ENCODE measurements around the gene MYRF.

Gene MYRF

DNA sequence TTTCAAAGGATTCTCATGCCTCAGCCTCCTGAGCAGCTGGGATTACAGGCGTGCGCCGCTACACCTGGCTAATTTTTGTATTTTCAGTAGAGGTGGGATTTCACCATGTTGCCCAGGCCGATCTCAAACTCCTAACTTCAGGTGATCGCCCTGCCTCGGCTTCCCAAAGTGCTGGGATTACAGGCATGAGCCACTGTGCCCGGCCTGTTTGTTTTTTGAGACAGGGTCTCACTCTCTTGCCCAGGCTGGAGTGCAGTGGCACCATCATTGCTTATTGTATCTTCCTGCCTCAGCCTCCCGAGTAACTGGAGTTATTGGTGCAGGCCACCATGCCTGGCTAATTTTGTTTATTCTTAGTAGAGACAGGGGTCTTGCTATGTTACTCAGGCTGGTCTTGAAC is 83.8 kb downstream of the MYRF start:
- H2AFZ ChIP-seq (ENCODE audit: low read depth, low read length): no peak overlapping the region
- H3K9me3 ChIP-seq (ENCODE audit: insufficient read depth, low read length, severe bottlenecking): no peaks in the 10 kb centered on the region
- H3K79me2 ChIP-seq (ENCODE audit: insufficient read depth, low read length): peaks cover 88% of the 10 kb centered on the region
- no peak for TF ChIP-seq EZH2 (IDR thresholded peaks at IDR 0.05; ENCODE audit: borderline replicate concordance, low read depth, low read length, severe bottlenecking)
- DNase-seq (no peak), ATAC-seq (ENCODE audit: insufficient read depth, low read depth) (no peak)
- no peak overlapping the region for H3K4me2 ChIP-seq (ENCODE audit: insufficient read depth, low read length)
- no peaks in the 10 kb centered on the region for H3K27me3 ChIP-seq (ENCODE audit: insufficient read depth, low read length, poor library complexity)
- no peak overlapping the region for H3K4me3 ChIP-seq (ENCODE audit: low read depth in 1 of 2, low read length in 2 of 2)
- H3K4me1 ChIP-seq (ENCODE audit: insufficient read depth, low read length): peaks cover 52% of the 10 kb centered on the region
- H4K20me1 ChIP-seq (ENCODE audit: insufficient read depth, low read length): peaks cover 51% of the 10 kb centered on the region; the same call in 1 of the 2 replicates
- H3K36me3 ChIP-seq (ENCODE audit: insufficient read depth, low read length): peaks cover 80% of the 10 kb centered on the region
- no peak overlapping the region for H3K9ac ChIP-seq (ENCODE audit: low read depth, low read length)
- H3K27ac ChIP-seq (ENCODE audit: low read length): peak overlapping the region; percentile 99

DNA sequence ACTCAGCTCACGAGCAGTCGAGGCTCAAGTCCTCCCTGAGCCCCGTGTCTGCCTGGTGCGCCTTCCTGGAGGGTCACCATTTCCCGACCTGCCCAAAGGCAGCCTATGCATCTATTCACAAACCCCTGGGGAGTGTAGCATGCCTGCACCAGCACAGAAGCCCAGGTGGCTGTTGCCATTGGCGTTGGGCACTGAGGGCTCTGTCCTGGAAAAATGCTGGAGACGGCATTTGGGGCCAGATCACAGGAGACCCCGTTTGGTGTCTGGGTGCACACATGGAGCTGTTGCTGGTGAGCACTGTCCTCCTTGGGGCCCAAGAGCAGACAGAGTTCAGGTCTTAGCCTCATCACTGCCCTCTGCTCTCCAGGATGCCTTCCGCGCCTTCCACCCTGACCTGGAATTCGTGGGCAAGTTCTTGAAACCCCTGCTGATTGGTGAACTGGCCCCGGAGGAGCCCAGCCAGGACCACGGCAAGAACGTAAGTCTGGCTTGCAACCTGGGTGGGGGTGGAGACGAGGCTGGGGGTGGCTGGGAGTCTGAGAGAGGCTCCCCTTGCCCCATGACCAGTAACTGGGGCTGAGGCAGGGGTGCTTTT is 85.1 kb downstream of the MYRF start:
- H3K4me3 ChIP-seq (ENCODE audit: low read depth in 1 of 2, low read length in 2 of 2): no peak overlapping the region
- H3K9me3 ChIP-seq (ENCODE audit: insufficient read depth, low read length, severe bottlenecking): no peaks in the 10 kb centered on the region
- H3K4me2 ChIP-seq (ENCODE audit: insufficient read depth, low read length): no peak overlapping the region
- peak overlapping the region; percentile 50; the same call in 1 of the 2 replicates for H3K27ac ChIP-seq (ENCODE audit: low read length)
- H3K27me3 ChIP-seq (ENCODE audit: insufficient read depth, low read length, poor library complexity): no peaks in the 10 kb centered on the region
- peaks cover 85% of the 10 kb centered on the region for H3K79me2 ChIP-seq (ENCODE audit: insufficient read depth, low read length)
- no peak overlapping the region for H3K9ac ChIP-seq (ENCODE audit: low read depth, low read length)
- ATAC-seq (ENCODE audit: insufficient read depth, low read depth) (no peak), DNase-seq (no peak)
- H4K20me1 ChIP-seq (ENCODE audit: insufficient read depth, low read length): peaks cover 47% of the 10 kb centered on the region
- no peak overlapping the region for H2AFZ ChIP-seq (ENCODE audit: low read depth, low read length)
- TF ChIP-seq, protein P1, sequence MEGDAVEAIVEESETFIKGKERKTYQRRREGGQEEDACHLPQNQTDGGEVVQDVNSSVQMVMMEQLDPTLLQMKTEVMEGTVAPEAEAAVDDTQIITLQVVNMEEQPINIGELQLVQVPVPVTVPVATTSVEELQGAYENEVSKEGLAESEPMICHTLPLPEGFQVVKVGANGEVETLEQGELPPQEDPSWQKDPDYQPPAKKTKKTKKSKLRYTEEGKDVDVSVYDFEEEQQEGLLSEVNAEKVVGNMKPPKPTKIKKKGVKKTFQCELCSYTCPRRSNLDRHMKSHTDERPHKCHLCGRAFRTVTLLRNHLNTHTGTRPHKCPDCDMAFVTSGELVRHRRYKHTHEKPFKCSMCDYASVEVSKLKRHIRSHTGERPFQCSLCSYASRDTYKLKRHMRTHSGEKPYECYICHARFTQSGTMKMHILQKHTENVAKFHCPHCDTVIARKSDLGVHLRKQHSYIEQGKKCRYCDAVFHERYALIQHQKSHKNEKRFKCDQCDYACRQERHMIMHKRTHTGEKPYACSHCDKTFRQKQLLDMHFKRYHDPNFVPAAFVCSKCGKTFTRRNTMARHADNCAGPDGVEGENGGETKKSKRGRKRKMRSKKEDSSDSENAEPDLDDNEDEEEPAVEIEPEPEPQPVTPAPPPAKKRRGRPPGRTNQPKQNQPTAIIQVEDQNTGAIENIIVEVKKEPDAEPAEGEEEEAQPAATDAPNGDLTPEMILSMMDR (IDR thresholded peaks at IDR 0.05; ENCODE audit: borderline replicate concordance, extremely low read depth, low read length, poor library complexity, severe bottlenecking): no peak
- no peak for TF ChIP-seq EZH2 (IDR thresholded peaks at IDR 0.05; ENCODE audit: borderline replicate concordance, low read depth, low read length, severe bottlenecking)
- peaks cover 80% of the 10 kb centered on the region for H3K36me3 ChIP-seq (ENCODE audit: insufficient read depth, low read length)
- peaks cover 39% of the 10 kb centered on the region for H3K4me1 ChIP-seq (ENCODE audit: insufficient read depth, low read length)

Data from DND-41 (cell line).